ENCODE data around the gene DDX53. TPM values are rescaled to one million over a fixed set of nuclear protein-coding genes. Genes with fewer than 3 reads are reported as not detected.

DDX53 gene
- total and polyA plus RNA-seq, 9 donors, result not detected

DNA sequence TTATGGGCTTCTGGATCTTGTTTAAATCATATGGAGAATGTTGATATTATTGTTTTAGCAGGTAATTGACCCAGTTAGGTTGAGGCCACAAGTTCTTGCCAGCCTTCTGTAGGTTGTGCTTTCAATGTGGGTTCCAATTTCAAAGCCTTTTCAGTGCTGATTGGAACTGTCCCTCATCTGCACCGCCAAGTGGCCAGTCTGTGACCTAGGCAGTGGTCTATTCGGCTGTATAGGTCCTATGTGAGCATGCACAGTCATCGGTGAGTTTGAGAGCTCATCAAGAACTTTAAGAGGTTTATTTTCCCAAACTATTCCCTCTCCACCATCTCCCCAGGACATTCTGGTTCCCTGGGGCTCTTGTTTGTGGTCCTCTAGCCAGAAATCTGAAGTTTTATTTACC is 35.7 kb downstream of the DDX53 start:
- H3K27ac ChIP-seq, result no peak overlapping the region
- 66 to 78% (median 75%) methylated on average over 3 of the region's 3 CpGs for WGBS, 3 donors
- H3K27me3 ChIP-seq, result no peaks in the 10 kb centered on the region
- no peaks in the 10 kb centered on the region for H3K4me1 ChIP-seq (ENCODE audit: insufficient read depth)
- DNase-seq, result no peak
- no peak overlapping the region for H3K4me3 ChIP-seq
- no peaks in the 10 kb centered on the region for H3K36me3 ChIP-seq
- TF ChIP-seq, protein P1, sequence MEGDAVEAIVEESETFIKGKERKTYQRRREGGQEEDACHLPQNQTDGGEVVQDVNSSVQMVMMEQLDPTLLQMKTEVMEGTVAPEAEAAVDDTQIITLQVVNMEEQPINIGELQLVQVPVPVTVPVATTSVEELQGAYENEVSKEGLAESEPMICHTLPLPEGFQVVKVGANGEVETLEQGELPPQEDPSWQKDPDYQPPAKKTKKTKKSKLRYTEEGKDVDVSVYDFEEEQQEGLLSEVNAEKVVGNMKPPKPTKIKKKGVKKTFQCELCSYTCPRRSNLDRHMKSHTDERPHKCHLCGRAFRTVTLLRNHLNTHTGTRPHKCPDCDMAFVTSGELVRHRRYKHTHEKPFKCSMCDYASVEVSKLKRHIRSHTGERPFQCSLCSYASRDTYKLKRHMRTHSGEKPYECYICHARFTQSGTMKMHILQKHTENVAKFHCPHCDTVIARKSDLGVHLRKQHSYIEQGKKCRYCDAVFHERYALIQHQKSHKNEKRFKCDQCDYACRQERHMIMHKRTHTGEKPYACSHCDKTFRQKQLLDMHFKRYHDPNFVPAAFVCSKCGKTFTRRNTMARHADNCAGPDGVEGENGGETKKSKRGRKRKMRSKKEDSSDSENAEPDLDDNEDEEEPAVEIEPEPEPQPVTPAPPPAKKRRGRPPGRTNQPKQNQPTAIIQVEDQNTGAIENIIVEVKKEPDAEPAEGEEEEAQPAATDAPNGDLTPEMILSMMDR (IDR thresholded peaks at IDR 0.05), result no peak
- TF ChIP-seq POLR2A (IDR thresholded peaks at IDR 0.05) (no peak), EP300 (IDR thresholded peaks at IDR 0.05) (no peak)
- no peaks in the 10 kb centered on the region for H3K9me3 ChIP-seq
- intact Hi-C loops (cut with DNase I), result no loop called here

DNA sequence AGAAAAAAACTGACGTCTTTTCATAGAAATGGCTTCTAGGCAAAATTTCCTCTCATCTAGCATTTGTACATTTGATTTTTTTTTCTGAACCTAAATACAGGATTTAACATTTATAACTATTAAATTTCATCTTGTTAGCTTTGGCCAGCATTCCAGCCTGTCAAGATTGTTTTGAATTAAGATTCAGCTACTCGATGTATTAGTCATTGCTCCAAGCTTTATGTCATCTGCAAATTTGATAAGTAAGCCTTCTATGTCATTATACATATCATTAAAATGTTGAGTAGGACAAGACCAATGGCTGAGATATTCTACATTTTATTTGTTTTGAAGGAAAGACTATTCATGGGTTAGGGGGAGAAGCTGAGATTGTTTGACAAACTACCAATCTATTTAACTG is 46.7 kb downstream of the DDX53 start:
- intact Hi-C loops (cut with DNase I), result no loop called here
- no peaks in the 10 kb centered on the region for H3K27me3 ChIP-seq
- H3K27ac ChIP-seq, result no peak overlapping the region
- H3K36me3 ChIP-seq, result no peaks in the 10 kb centered on the region
- TF ChIP-seq EP300 (IDR thresholded peaks at IDR 0.05), result no peak
- TF ChIP-seq, protein P1 (IDR thresholded peaks at IDR 0.05), result no peak
- TF ChIP-seq POLR2A (IDR thresholded peaks at IDR 0.05), result no peak
- no peaks in the 10 kb centered on the region for H3K4me1 ChIP-seq (ENCODE audit: insufficient read depth)
- DNase-seq, result no peak
- WGBS, 3 donors, result 63 to 70% (median 68%) methylated on average over 2 of the region's 2 CpGs
- H3K9me3 ChIP-seq, result no peaks in the 10 kb centered on the region
- H3K4me3 ChIP-seq, result no peak overlapping the region

DNA sequence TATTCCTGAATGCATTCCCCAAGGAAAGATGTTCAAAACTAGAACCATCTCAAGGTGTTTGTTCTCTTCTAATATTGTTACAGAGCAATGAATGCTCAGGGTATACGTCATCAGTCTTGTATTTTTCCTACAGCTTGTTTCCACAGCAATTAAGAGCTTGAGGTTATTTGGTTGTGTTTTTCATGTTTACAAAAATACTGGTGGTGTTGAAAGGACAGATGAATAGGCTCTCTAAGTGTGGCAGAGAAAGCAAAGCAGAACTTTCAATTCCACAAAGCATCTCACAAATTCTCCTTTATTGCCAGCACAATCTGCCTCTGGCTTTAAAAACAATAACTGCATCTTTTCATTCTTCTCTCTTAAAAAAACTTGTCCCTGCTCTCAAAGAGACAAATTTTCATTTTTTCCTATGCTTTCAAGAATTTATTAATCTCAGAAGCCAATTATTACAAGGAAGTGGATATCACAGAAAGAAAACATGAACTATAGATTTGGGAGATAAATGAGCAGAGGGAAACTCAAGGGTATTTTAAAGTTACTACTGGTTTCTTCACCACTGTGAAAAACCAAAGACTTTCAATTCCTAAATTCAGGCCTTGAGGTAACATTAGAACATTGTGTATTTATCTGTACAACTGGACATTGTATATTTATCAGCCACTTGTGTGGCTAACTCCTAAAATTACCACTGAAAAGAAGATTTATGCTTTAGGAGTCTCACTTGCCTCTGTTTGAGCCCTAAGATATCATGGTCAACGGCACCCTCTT is 49.2 kb downstream of the DDX53 start:
- H3K36me3 ChIP-seq, result no peaks in the 10 kb centered on the region
- TF ChIP-seq EP300 (IDR thresholded peaks at IDR 0.05) (no peak), POLR2A (IDR thresholded peaks at IDR 0.05) (no peak)
- TF ChIP-seq, protein P1 (IDR thresholded peaks at IDR 0.05), result no peak
- no peaks in the 10 kb centered on the region for H3K9me3 ChIP-seq
- H3K4me3 ChIP-seq, result no peak overlapping the region
- no peak overlapping the region for H3K27ac ChIP-seq
- intact Hi-C loops (cut with DNase I), result no loop called here
- H3K27me3 ChIP-seq, result no peaks in the 10 kb centered on the region
- no peak for DNase-seq
- WGBS, 3 donors, result 52 to 74% (median 58%) methylated on average over 2 of the region's 2 CpGs
- no peaks in the 10 kb centered on the region for H3K4me1 ChIP-seq (ENCODE audit: insufficient read depth)

DNA sequence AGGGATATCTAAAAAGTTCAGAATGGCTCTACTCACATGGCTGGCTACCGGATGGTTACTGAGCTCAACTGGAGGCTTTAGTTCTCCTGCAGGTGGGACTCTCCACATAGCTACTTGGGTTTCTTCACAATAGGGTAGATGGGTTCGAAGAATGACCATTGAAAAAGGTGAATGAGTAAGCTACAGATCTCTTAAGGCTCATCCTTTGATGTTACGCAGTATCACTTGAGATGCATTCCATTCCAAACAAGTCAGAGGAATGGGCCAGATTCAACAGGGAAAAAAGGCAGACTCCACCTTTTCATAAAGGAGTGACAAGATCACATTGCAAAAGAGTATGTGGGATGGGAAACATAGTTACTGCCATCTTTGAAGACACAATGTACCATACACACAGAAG is 52.6 kb downstream of the DDX53 start:
- H3K4me3 ChIP-seq, result no peak overlapping the region
- 78 to 83% (median 81%) methylated on average over 3 of the region's 3 CpGs for WGBS, 3 donors
- no peaks in the 10 kb centered on the region for H3K36me3 ChIP-seq
- no peaks in the 10 kb centered on the region for H3K27me3 ChIP-seq
- H3K4me1 ChIP-seq (ENCODE audit: insufficient read depth), result no peaks in the 10 kb centered on the region
- no peak overlapping the region for H3K27ac ChIP-seq
- TF ChIP-seq EP300 (IDR thresholded peaks at IDR 0.05), result no peak
- TF ChIP-seq, protein P1 (IDR thresholded peaks at IDR 0.05), result no peak
- TF ChIP-seq POLR2A (IDR thresholded peaks at IDR 0.05), result no peak
- no peaks in the 10 kb centered on the region for H3K9me3 ChIP-seq
- intact Hi-C loops (cut with DNase I), result no loop called here
- DNase-seq, result no peak

Measured in ovary (tissue), 9 donors.